ENCODE data around the gene SEMA4D.

SEMA4D gene

DNA sequence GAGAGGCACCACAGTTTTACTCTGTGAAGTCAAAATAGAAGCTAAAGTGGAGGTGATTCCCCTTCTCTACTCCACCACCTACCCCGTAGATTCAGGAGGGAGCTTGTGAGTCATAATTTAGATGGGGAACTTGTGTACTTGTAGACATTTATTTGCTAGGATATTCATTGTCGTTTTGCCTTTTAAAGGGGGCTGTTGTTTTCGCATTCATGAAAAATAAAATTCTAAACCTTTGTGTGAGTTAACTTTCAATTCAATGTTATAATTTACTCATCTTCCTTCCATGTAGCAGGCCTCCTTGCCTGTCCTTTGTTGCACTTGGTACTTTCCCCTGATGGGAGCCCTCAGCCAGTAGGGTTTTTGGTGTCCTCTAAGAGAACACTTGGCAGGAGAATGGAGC lies 157.6 kb downstream of the SEMA4D start:
- H3K4me3 ChIP-seq (ENCODE audit: low read depth, low read length): no peak overlapping the region
- DNase-seq (ENCODE audit: low read depth): no peak
- no peak for TF ChIP-seq POLR2A (IDR thresholded peaks at IDR 0.05; ENCODE audit: extremely low read depth, insufficient read length)
- no peak for TF ChIP-seq MYC (IDR thresholded peaks at IDR 0.05; ENCODE audit: low read depth, low read length)
- TF ChIP-seq, protein P1, sequence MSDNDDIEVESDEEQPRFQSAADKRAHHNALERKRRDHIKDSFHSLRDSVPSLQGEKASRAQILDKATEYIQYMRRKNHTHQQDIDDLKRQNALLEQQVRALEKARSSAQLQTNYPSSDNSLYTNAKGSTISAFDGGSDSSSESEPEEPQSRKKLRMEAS (IDR thresholded peaks at IDR 0.05; ENCODE audit: low read depth, low read length): no peak
- no peak for TF ChIP-seq CTCF (IDR thresholded peaks at IDR 0.05; ENCODE audit: low read depth, low read length)

- TF ChIP-seq MYC (IDR thresholded peaks at IDR 0.05; ENCODE audit: low read depth, low read length): no peak
- no peak for TF ChIP-seq CTCF (IDR thresholded peaks at IDR 0.05; ENCODE audit: low read depth, low read length)
- TF ChIP-seq, protein P1 (IDR thresholded peaks at IDR 0.05; ENCODE audit: low read depth, low read length): no peak
- TF ChIP-seq POLR2A (IDR thresholded peaks at IDR 0.05; ENCODE audit: extremely low read depth, insufficient read length): no peak
- no peak for DNase-seq (ENCODE audit: low read depth)
- H3K4me3 ChIP-seq (ENCODE audit: low read depth, low read length): no peak overlapping the region
Measured at GRCh38 chr9:89339807-89340206, 158.1 kb downstream of the SEMA4D start.

- TF ChIP-seq CTCF (IDR thresholded peaks at IDR 0.05; ENCODE audit: low read depth, low read length): no peak
Measured at GRCh38 chr9:89330513-89330912, 167.4 kb downstream of the SEMA4D start.

DNA sequence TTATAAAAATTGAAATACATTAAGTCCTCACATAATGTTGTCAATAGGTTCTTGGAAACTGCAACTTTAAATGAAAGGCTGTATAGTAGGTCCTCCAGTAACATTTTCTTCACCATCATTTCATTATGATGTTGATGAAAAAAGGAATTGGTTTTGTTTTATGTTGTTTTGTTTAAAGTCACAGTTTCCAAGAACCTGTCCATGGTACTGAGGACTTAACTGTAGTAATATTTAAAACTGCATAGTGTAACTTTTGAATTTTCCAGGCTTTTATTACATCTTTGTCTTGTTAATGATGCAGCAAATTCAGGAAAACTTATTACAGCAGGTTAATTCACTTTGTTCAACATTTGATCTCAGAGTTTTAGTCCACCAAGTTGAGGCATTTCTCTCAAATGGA lies 168.0 kb downstream of the SEMA4D start:
- no peak for DNase-seq (ENCODE audit: low read depth)
- H3K4me3 ChIP-seq (ENCODE audit: low read depth, low read length): no peak overlapping the region
- TF ChIP-seq, protein P1 (IDR thresholded peaks at IDR 0.05; ENCODE audit: low read depth, low read length): no peak

More at GRCh38 chr9:89330513-89330912, 167.4 kb downstream of the SEMA4D start:
- DNase-seq (ENCODE audit: low read depth): no peak
- no peak overlapping the region for H3K4me3 ChIP-seq (ENCODE audit: low read depth, low read length)

DNA sequence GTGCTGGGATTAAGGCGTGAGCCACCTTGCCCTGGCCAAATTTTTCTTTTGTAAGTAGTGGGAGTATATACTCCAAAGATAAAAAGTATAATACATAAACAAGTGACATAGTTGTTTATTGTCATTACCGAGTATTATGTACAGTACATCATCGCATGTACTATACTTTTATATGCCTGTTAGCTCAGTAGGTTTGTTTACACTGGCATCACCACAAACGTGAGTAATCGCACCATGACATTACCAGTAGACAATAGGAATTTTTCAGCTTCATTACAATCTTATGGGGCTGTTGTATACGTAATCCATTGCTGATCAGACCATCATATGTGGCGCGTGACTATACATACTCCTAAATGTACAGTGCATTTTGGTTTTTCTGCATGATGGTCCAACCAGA lies 169.8 kb downstream of the SEMA4D start:
- TF ChIP-seq CTCF (IDR thresholded peaks at IDR 0.05; ENCODE audit: low read depth, low read length): no peak
- TF ChIP-seq POLR2A (IDR thresholded peaks at IDR 0.05; ENCODE audit: extremely low read depth, insufficient read length): no peak
- no peak for TF ChIP-seq MYC (IDR thresholded peaks at IDR 0.05; ENCODE audit: low read depth, low read length)
- TF ChIP-seq, protein P1 (IDR thresholded peaks at IDR 0.05; ENCODE audit: low read depth, low read length): no peak
- H3K4me3 ChIP-seq (ENCODE audit: low read depth, low read length): no peak overlapping the region
- no peak for DNase-seq (ENCODE audit: low read depth)

- no peak for DNase-seq (ENCODE audit: low read depth)
- H3K4me3 ChIP-seq (ENCODE audit: low read depth, low read length): no peak overlapping the region
- no peak for TF ChIP-seq POLR2A (IDR thresholded peaks at IDR 0.05; ENCODE audit: extremely low read depth, insufficient read length)
- TF ChIP-seq MYC (IDR thresholded peaks at IDR 0.05; ENCODE audit: low read depth, low read length): no peak
- TF ChIP-seq, protein P1 (IDR thresholded peaks at IDR 0.05; ENCODE audit: low read depth, low read length): no peak
- TF ChIP-seq CTCF (IDR thresholded peaks at IDR 0.05; ENCODE audit: low read depth, low read length): no peak
Measured at GRCh38 chr9:89325733-89326132, 172.2 kb downstream of the SEMA4D start.

Data from NB4 (cell line).